SK-N-SH (cell line): ENCODE data around the gene ADAMTS3. TPM values are rescaled to one million over a fixed set of nuclear protein-coding genes. Genes with fewer than 3 reads are reported as not detected.

Source experiments
- CTCF ChIA-PET: fragments of 300-600, 350-600 bp; formaldehyde crosslinking; extraction: SDS; loops from one replicate; lab custom pipeline; 2021; lab: Yijun Ruan, JAX
- POLR2A ChIA-PET: fragments of 350-600 bp; sonication (Branson Sonifier 250); formaldehyde crosslinking; extraction: SDS; loops from one replicate; lab custom pipeline; 2020; ENCODE audit warnings: antibody characterized with exemption, inconsistent platforms; lab: Yijun Ruan, JAX
- DNase-seq: peaks from one replicate; pipeline ENCODE4 v3.0.0; 2012
- H2AFZ ChIP-seq: fragments of 200-600 bp; sonication (generic); 2 replicates; pipeline ENCODE4 v1.8.1; 2016; ENCODE audit warnings: antibody characterized with exemption, mild to moderate bottlenecking, low read depth
- H3F3A ChIP-seq: fragments of 200-600 bp; sonication (generic); replicated peaks from 2 replicates; pipeline ENCODE3; 2016; ENCODE audit warnings: antibody characterized with exemption, mild to moderate bottlenecking; ENCODE audit not compliant: insufficient read depth
- H3K27ac ChIP-seq, 2 experiments: fragments of 200-500 bp in 1 of 2; fragments of 200-600 bp in 1 of 2; sonication (Bioruptor generic) in 1 of 2; sonication (generic), shearing (Covaris generic) in 1 of 2; 2 replicates each; pipeline versions ENCODE4 v1.5.1 to v1.6.1; 2014 to 2016; ENCODE audit warnings: low read depth in 2 of 2, inconsistent platforms in 1 of 2, low read length in 1 of 2, mild to moderate bottlenecking in 1 of 2, mixed read lengths in 1 of 2
- H3K27me3 ChIP-seq: fragments of 200-600 bp; sonication (generic), shearing (Covaris generic); 2 replicates; pipeline ENCODE4 v1.6.1; 2016; ENCODE audit warnings: mixed run types; ENCODE audit not compliant: insufficient read depth
- H3K36me3 ChIP-seq, 2 experiments: fragments of 200-500 bp in 1 of 2; fragments of 200-600 bp in 1 of 2; sonication (Bioruptor generic) in 1 of 2; sonication (generic) in 1 of 2; replicated peaks in 1 of 2; 2 replicates each; pipeline versions ENCODE3 to v1.5.1; 2014 to 2016; ENCODE audit warnings: low read length in 1 of 2, mild to moderate bottlenecking in 1 of 2; ENCODE audit not compliant: insufficient read depth in 2 of 2, control insufficient read depth in 1 of 2
- H3K4me1 ChIP-seq, 2 experiments: fragments of 200-500 bp in 1 of 2; fragments of 200-600 bp in 1 of 2; sonication (Bioruptor generic) in 1 of 2; sonication (generic), shearing (Covaris generic) in 1 of 2; 2 replicates each; pipeline versions ENCODE4 v1.5.1 to v1.6.1; 2014 to 2016; ENCODE audit warnings: low read depth in 1 of 2, low read length in 1 of 2, mixed run types in 1 of 2; ENCODE audit not compliant: insufficient read depth in 2 of 2, control insufficient read depth in 1 of 2
- H3K4me2 ChIP-seq: fragments of 200-600 bp; sonication (generic), shearing (Covaris generic); 2 replicates; pipeline ENCODE4 v1.6.1; 2017; ENCODE audit warnings: mixed run types
- H3K4me3 ChIP-seq, 2 experiments: fragments of 200-500 bp in 1 of 2; fragments of 200-600 bp in 1 of 2; sonication (Bioruptor generic) in 1 of 2; sonication (generic), shearing (Covaris generic) in 1 of 2; 2 replicates each; pipeline versions ENCODE4 v1.5.1 to v1.8.1; 2014 to 2016; ENCODE audit warnings: low read depth in 2 of 2, inconsistent platforms in 1 of 2, low read length in 1 of 2, mild to moderate bottlenecking in 1 of 2, mixed read lengths in 1 of 2, moderate library complexity in 1 of 2
- H3K79me2 ChIP-seq: fragments of 200-600 bp; sonication (generic); 2 replicates; pipeline ENCODE4 v1.8.1; 2017; ENCODE audit warnings: mild to moderate bottlenecking; ENCODE audit not compliant: insufficient read depth
- H3K9ac ChIP-seq: fragments of 200-600 bp; sonication (generic); 2 replicates; pipeline ENCODE4 v1.6.1; 2017; ENCODE audit warnings: mixed run types
- H3K9me2 ChIP-seq: fragments of 200-600 bp; sonication (generic); 2 replicates; pipeline ENCODE4 v1.6.1; 2017; ENCODE audit warnings: mixed run types
- H3K9me3 ChIP-seq: fragments of 200-600 bp; sonication (generic); 2 replicates; pipeline ENCODE4 v1.6.1; 2017; ENCODE audit warnings: mixed run types, mild to moderate bottlenecking, moderate library complexity
- H4K20me1 ChIP-seq: fragments of 200-600 bp; sonication (generic); 2 replicates; pipeline ENCODE4 v1.6.1; 2017; ENCODE audit warnings: mild to moderate bottlenecking, mixed run types; ENCODE audit not compliant: insufficient read depth
- EZH2phosphoT487 ChIP-seq: fragments of 200-600 bp; sonication (generic); IDR thresholded peaks from 2 replicates; pipeline ENCODE4 v1.6.1; 2017; ENCODE audit warnings: low read depth, mixed run types, mild to moderate bottlenecking, antibody characterized with exemption, moderate library complexity, borderline replicate concordance
- FOSL2 ChIP-seq: IDR thresholded peaks from 2 replicates; pipeline ENCODE4 v1.4.0; 2012; ENCODE audit warnings: low read depth, mild to moderate bottlenecking, moderate library complexity, borderline replicate concordance
- GATA2 ChIP-seq: sonication (generic); formaldehyde crosslinking; IDR thresholded peaks from 2 replicates; pipeline ENCODE4 v1.5.0; 2020; ENCODE audit warnings: mild to moderate bottlenecking, missing genetic modification reagents
- MAX ChIP-seq: IDR thresholded peaks from 2 replicates; pipeline ENCODE4 v1.4.0; 2012; ENCODE audit warnings: low read depth
- MXI1 ChIP-seq: IDR thresholded peaks from 2 replicates; pipeline ENCODE4 v1.6.1; 2012; ENCODE audit warnings: mild to moderate bottlenecking, low read depth, low read length, improper control_type of control experiment
- PBX3 ChIP-seq: IDR thresholded peaks from 2 replicates; pipeline ENCODE4; 2012
- REST ChIP-seq: IDR thresholded peaks from 2 replicates; pipeline ENCODE4 v1.6.1; 2012; ENCODE audit warnings: mild to moderate bottlenecking, low read depth, low read length, moderate library complexity
- RXRA ChIP-seq: IDR thresholded peaks from 2 replicates; pipeline ENCODE4 v1.4.0; 2012; ENCODE audit warnings: low read depth, mild to moderate bottlenecking, borderline replicate concordance
- SIN3A ChIP-seq: IDR thresholded peaks from 2 replicates; pipeline ENCODE4 v1.6.1; 2012; ENCODE audit warnings: low read depth, mild to moderate bottlenecking, low read length, moderate library complexity, borderline replicate concordance
- USF2 ChIP-seq: fragments of 150-350 bp; IDR thresholded peaks from 2 replicates; pipeline ENCODE4 v1.6.1; 2017; ENCODE audit warnings: antibody characterized with exemption, low read length, low read depth, borderline replicate concordance
- WGBS: methylation state at CpG from one replicate; pipeline ENCODE4 v1.1.6; 2017; ENCODE audit warnings: low lambda C conversion rate; 5-methylcytosine and 5-hydroxymethylcytosine counted together
- polyA plus RNA-seq, 3 experiments: library from polyadenylated mRNA; depleted of rRNA; stranded (reverse); fragments of >200 nt; gene quantifications; 2 replicates each; pipeline ENCODE4 v1.2.3, GENCODE V29; 2012

Gene ADAMTS3
- polyA plus RNA-seq, 1 of the 3 experiments (the other 2 are of a cell fraction), result 0.99 TPM

- no peak for DNase-seq
- Histone ChIP-seq H3K4me3 (no peak overlapping the region), H3K79me2 (no peaks in the 10 kb centered on the region), H2AFZ (no peak overlapping the region), H3K9me3 (no peaks in the 10 kb centered on the region), H3K4me1 (no peaks in the 10 kb centered on the region), H3K27ac (no peak overlapping the region), H3F3A (no peaks in the 10 kb centered on the region), H3K9me2 (no peaks in the 10 kb centered on the region), H3K9ac (no peak overlapping the region), H3K27me3 (no peaks in the 10 kb centered on the region), H4K20me1 (no peaks in the 10 kb centered on the region), H3K4me2 (no peak overlapping the region), H3K36me3 (no peaks in the 10 kb centered on the region)
- no peak for TF ChIP-seq GATA2 (CRISPR knock-in tag)
- WGBS, result 71% methylated on average over 5 of the region's 5 CpGs
- ChIA-PET POLR2A (no interaction called here), CTCF (interaction anchor here (1.6 kb wide), 1 partner anchor 11 kb away, joined by 4 read pairs; no protein-coding TSS in a partner anchor)
Measured at GRCh38 chr4:72557021-72557420, 12.0 kb downstream of the ADAMTS3 start.

- TF ChIP-seq USF2 (no peak), PBX3 (no peak), MXI1 (no peak), FOSL2 (no peak)
- 49% methylated on average over 3 of the region's 3 CpGs for WGBS
- POLR2A ChIA-PET, result no interaction called here
Measured at GRCh38 chr4:72555377-72555831, 13.6 kb downstream of the ADAMTS3 start.

GRCh38 chr4:72553540-72554337 lies 15.3 kb downstream of the ADAMTS3 start:
- POLR2A ChIA-PET, result no interaction called here
- H3K36me3 ChIP-seq, result no peaks in the 10 kb centered on the region
- no peak overlapping the region for H3K27ac ChIP-seq
- DNase-seq, result no peak
- no peak overlapping the region for H3K9ac ChIP-seq
- H3K79me2 ChIP-seq, result no peaks in the 10 kb centered on the region
- H3K9me2 ChIP-seq, result no peaks in the 10 kb centered on the region
- H3K4me2 ChIP-seq, result no peak overlapping the region
- no CpG with 5 or more reads among the region's 1 CpG for WGBS
- H3K27me3 ChIP-seq, result no peaks in the 10 kb centered on the region
- no peaks in the 10 kb centered on the region for H3F3A ChIP-seq
- H3K4me1 ChIP-seq, result no peaks in the 10 kb centered on the region
- no peaks in the 10 kb centered on the region for H3K9me3 ChIP-seq
- H3K4me3 ChIP-seq, result no peak overlapping the region
- CTCF ChIA-PET, result interaction anchor here (1.0 to 2.2 kb wide), 4 partner anchors 14 to 48 kb away, joined by 3 to 9 read pairs (median 4); no protein-coding TSS in a partner anchor
- no peaks in the 10 kb centered on the region for H4K20me1 ChIP-seq
- H2AFZ ChIP-seq, result no peak overlapping the region
- TF ChIP-seq MXI1 (no peak), MAX (no peak), RXRA (no peak), REST (no peak), EZH2phosphoT487 (no peak), SIN3A (no peak)

More at GRCh38 chr4:72555377-72555831, 13.6 kb downstream of the ADAMTS3 start:
- DNase-seq, result no peak
- no peaks in the 10 kb centered on the region for H3F3A ChIP-seq
- H3K4me2 ChIP-seq, result no peak overlapping the region
- H3K36me3 ChIP-seq, result no peaks in the 10 kb centered on the region
- no peaks in the 10 kb centered on the region for H3K9me2 ChIP-seq
- no peak overlapping the region for H3K9ac ChIP-seq
- no peaks in the 10 kb centered on the region for H4K20me1 ChIP-seq
- H3K4me3 ChIP-seq, result no peak overlapping the region
- no peaks in the 10 kb centered on the region for H3K4me1 ChIP-seq
- no peaks in the 10 kb centered on the region for H3K9me3 ChIP-seq
- no peaks in the 10 kb centered on the region for H3K79me2 ChIP-seq
- no peak overlapping the region for H2AFZ ChIP-seq
- H3K27me3 ChIP-seq, result no peaks in the 10 kb centered on the region
- CTCF ChIA-PET, result interaction anchor here (1.4 to 1.6 kb wide), 2 partner anchors 9 to 50 kb away, joined by 3 to 4 read pairs; no protein-coding TSS in a partner anchor
- H3K27ac ChIP-seq, result no peak overlapping the region
